Heart left ventricle (tissue), 13 donors: ENCODE measurements around the gene BCAR3.

Experiments used
- POLR2A ChIP-seq, 2 donors: fragments of 450-650 bp; IDR thresholded peaks; one replicate each; pipeline ENCODE4 v1.6.1; 2017; ENCODE audit warnings: antibody characterized with exemption in 2 of 2, mild to moderate bottlenecking in 2 of 2, moderate library complexity in 2 of 2
- TF ChIP-seq, protein P1 (sequence below), 12 donors: fragments of 200-600 bp; sonication (generic) in 4 of 12; IDR thresholded peaks; one replicate each; pipeline versions ENCODE4 v1.5.0 to v1.8.0; 2018 to 2022; ENCODE audit warnings: antibody characterized with exemption in 12 of 12, mild to moderate bottlenecking in 5 of 12
- donor health status: ischemic (EF 13 %, LVEDD 7.1; RV severe dilation, severe dysfunction).
- donor health status: DM: no; HTN: yes; CAD: no.
- donor health status: DM: no; HTN: no; CAD: no.
- donor health status: ischemic (EF 25% LVEDD 6.9; RV normal size, moderate dysfunction).
- donor health status: ischemic (EF 25% LVEDD 5.7; RV mildly dilated, moderate dysfunction).
- donor health status: ischemic (EF 35%, LVEDD 5.7; RV mildly dilated, moderate dysfunction).
- donor health status: nonischemic (EF 11% LVEDD 7.7; RV severe dilation, severe dysfunction).
- donor health status: DM: yes; HTN: yes; CAD: no.
- donor health status: PGD.
- donor health status: ischemic (EF 29% LVEDD 5.4; RV normal size, mild dysfunction).
- donor health status: nonischemic (EF 23%, LVEDD 6.1; RV moderate dilation, normal function).

DNA sequence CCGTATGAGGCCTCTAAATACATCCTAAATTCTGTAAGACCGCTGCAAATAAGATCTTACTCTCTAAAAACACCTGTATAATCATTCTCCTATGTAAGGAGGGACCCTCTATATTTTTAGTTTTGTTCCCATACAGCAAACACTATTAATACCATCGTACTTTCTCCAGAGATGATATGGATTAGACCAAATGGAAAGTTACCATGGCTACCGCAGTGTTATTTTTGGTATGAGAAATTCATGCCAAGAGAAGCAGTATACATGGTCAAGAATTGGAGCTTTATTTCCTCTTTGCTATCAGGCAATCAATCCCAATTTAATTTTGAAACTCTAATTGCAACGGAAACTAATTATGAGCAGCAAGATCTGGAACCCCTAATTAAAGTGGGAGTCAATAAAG lies 70.0 kb downstream of the BCAR3 start:
- TF ChIP-seq, protein P1, sequence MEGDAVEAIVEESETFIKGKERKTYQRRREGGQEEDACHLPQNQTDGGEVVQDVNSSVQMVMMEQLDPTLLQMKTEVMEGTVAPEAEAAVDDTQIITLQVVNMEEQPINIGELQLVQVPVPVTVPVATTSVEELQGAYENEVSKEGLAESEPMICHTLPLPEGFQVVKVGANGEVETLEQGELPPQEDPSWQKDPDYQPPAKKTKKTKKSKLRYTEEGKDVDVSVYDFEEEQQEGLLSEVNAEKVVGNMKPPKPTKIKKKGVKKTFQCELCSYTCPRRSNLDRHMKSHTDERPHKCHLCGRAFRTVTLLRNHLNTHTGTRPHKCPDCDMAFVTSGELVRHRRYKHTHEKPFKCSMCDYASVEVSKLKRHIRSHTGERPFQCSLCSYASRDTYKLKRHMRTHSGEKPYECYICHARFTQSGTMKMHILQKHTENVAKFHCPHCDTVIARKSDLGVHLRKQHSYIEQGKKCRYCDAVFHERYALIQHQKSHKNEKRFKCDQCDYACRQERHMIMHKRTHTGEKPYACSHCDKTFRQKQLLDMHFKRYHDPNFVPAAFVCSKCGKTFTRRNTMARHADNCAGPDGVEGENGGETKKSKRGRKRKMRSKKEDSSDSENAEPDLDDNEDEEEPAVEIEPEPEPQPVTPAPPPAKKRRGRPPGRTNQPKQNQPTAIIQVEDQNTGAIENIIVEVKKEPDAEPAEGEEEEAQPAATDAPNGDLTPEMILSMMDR (IDR thresholded peaks at IDR 0.05), result no peak
- no peak for TF ChIP-seq POLR2A (IDR thresholded peaks at IDR 0.05)
